ENCODE results near the gene PCGF6.

Gene PCGF6

GRCh38 chr10:103278862-103279298 lies 72.1 kb downstream of the PCGF6 start:
- H4K20me1 ChIP-seq (ENCODE audit: low read depth, low read length): no peaks in the 10 kb centered on the region
- no peak overlapping the region for H3K27ac ChIP-seq (ENCODE audit: low read depth, low read length)
- H3K9me2 ChIP-seq (replicated peaks; ENCODE audit: insufficient read depth, low read length): no peaks in the 10 kb centered on the region
- no peaks in the 10 kb centered on the region for H3K36me3 ChIP-seq (ENCODE audit: low read length)
- H3K9ac ChIP-seq (ENCODE audit: low read length): no peak overlapping the region
- no peaks in the 10 kb centered on the region for H3F3A ChIP-seq (ENCODE audit: insufficient read depth)
- H3K27me3 ChIP-seq (ENCODE audit: low read length): no peaks in the 10 kb centered on the region
- H3K4me2 ChIP-seq (ENCODE audit: low read depth, low read length, poor library complexity, severe bottlenecking): no peak overlapping the region
- no peak for TF ChIP-seq CTCF (IDR thresholded peaks at IDR 0.05; ENCODE audit: insufficient read depth, low read length, poor library complexity, severe bottlenecking)
- no peak for TF ChIP-seq EZH2phosphoT487 (conservative IDR thresholded peaks at IDR 0.05; ENCODE audit: low read length)
- no peaks in the 10 kb centered on the region for H3K79me2 ChIP-seq (ENCODE audit: insufficient read depth, low read length)
- no peak overlapping the region for H3K4me3 ChIP-seq (ENCODE audit: insufficient read depth, low read length, poor library complexity, severe bottlenecking)
- H3K9me3 ChIP-seq (ENCODE audit: insufficient read depth, low read length): no peaks in the 10 kb centered on the region
- no peak overlapping the region for H2AFZ ChIP-seq (ENCODE audit: low read depth, low read length, severe bottlenecking)

GRCh38 chr10:103278537-103278823 lies 72.5 kb downstream of the PCGF6 start:
- no peak overlapping the region for H3K9ac ChIP-seq (ENCODE audit: low read length)
- H3K4me3 ChIP-seq (ENCODE audit: insufficient read depth, low read length, poor library complexity, severe bottlenecking): no peak overlapping the region

GRCh38 chr10:103277713-103278536 lies 73.0 kb downstream of the PCGF6 start:
- no peak for TF ChIP-seq EZH2phosphoT487 (conservative IDR thresholded peaks at IDR 0.05; ENCODE audit: low read length)
- TF ChIP-seq CTCF (IDR thresholded peaks at IDR 0.05; ENCODE audit: insufficient read depth, low read length, poor library complexity, severe bottlenecking): no peak
- Histone ChIP-seq H3K36me3 (ENCODE audit: low read length) (no peaks in the 10 kb centered on the region), H3K9me2 (replicated peaks; ENCODE audit: insufficient read depth, low read length) (no peaks in the 10 kb centered on the region), H3K4me3 (ENCODE audit: insufficient read depth, low read length, poor library complexity, severe bottlenecking) (no peak overlapping the region), H2AFZ (ENCODE audit: low read depth, low read length, severe bottlenecking) (no peak overlapping the region), H3K9me3 (ENCODE audit: insufficient read depth, low read length) (no peaks in the 10 kb centered on the region), H3K9ac (ENCODE audit: low read length) (no peak overlapping the region), H3K27me3 (ENCODE audit: low read length) (no peaks in the 10 kb centered on the region), H4K20me1 (ENCODE audit: low read depth, low read length) (no peaks in the 10 kb centered on the region), H3K27ac (ENCODE audit: low read depth, low read length) (no peak overlapping the region), H3K79me2 (ENCODE audit: insufficient read depth, low read length) (no peaks in the 10 kb centered on the region), H3F3A (ENCODE audit: insufficient read depth) (no peaks in the 10 kb centered on the region), H3K4me2 (ENCODE audit: low read depth, low read length, poor library complexity, severe bottlenecking) (no peak overlapping the region)

More at GRCh38 chr10:103278537-103278823, 72.5 kb downstream of the PCGF6 start:
- no peak overlapping the region for H3K4me2 ChIP-seq (ENCODE audit: low read depth, low read length, poor library complexity, severe bottlenecking)
- H3K9me2 ChIP-seq (replicated peaks; ENCODE audit: insufficient read depth, low read length): no peaks in the 10 kb centered on the region
- H4K20me1 ChIP-seq (ENCODE audit: low read depth, low read length): no peaks in the 10 kb centered on the region
- no peaks in the 10 kb centered on the region for H3F3A ChIP-seq (ENCODE audit: insufficient read depth)
- TF ChIP-seq CTCF (IDR thresholded peaks at IDR 0.05; ENCODE audit: insufficient read depth, low read length, poor library complexity, severe bottlenecking) (no peak), EZH2phosphoT487 (conservative IDR thresholded peaks at IDR 0.05; ENCODE audit: low read length) (no peak)
- no peak overlapping the region for H3K27ac ChIP-seq (ENCODE audit: low read depth, low read length)
- H3K79me2 ChIP-seq (ENCODE audit: insufficient read depth, low read length): no peaks in the 10 kb centered on the region
- H3K27me3 ChIP-seq (ENCODE audit: low read length): no peaks in the 10 kb centered on the region
- no peaks in the 10 kb centered on the region for H3K36me3 ChIP-seq (ENCODE audit: low read length)
- H3K9me3 ChIP-seq (ENCODE audit: insufficient read depth, low read length): no peaks in the 10 kb centered on the region
- no peak overlapping the region for H2AFZ ChIP-seq (ENCODE audit: low read depth, low read length, severe bottlenecking)

All from SU-DHL-6 (cell line).